DMS79 treated with DMSO at 0.1 percent for 48 hours (cell line): ENCODE measurements around the gene AMZ1.
A peak's percentile ranks its signal among the peaks of the same experiment; 100 is the strongest.
"Not testable (repeated sequence)": the region's sequence is repeated elsewhere in the genome, so short reads cannot be mapped to it uniquely, and the experiment has no call there.

ENCODE experiments used
- DNase-seq: peaks from one replicate; lab custom pipeline; 2025; lab: John Stamatoyannopoulos, UW

Gene AMZ1

GRCh38 chr7:2691932-2692439 is 4.0 kb downstream of the AMZ1 start:
- not testable (repeated sequence) for DNase-seq

DNA sequence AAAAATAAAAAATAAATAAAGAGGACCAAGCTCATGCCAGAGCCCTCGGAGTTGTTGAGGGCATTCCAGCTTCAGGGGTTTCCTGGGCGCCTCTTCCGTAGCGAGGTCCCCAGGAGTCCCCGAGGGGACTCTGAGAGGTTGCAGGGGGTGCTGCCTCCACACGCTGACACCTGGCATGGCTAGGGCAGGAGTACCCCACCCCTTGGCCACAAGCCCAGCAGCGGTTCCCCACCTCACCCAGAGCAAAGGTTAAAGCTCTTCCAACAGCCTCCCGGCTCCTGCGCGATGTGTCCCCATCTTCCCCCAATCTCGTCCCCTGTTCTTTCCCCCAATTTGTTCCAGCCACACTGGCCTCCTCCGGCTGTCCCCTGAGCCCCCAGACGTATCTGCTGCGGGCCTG is 4.5 kb downstream of the AMZ1 start:
- DNase-seq = no peak

- not testable (repeated sequence) for DNase-seq
These were observed 5.6 kb downstream of the AMZ1 start for GRCh38 chr7:2693420-2694121.

DNA sequence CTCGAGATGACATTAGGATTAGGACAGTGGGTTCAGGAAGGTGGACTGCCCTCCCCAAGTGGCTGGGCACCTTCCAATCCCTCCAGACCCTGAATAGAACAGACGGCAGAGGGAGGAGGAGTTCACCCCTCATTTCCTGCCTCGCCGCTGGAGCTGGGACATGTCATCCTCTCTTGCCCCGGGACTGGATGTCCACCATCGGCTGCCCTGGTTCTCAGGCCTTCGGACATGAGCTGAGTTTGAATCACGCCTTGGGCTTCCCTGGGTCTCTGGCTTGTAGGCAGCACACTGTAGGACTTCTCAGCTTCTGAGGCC is 6.1 kb downstream of the AMZ1 start:
- not testable (repeated sequence) for DNase-seq

DNA sequence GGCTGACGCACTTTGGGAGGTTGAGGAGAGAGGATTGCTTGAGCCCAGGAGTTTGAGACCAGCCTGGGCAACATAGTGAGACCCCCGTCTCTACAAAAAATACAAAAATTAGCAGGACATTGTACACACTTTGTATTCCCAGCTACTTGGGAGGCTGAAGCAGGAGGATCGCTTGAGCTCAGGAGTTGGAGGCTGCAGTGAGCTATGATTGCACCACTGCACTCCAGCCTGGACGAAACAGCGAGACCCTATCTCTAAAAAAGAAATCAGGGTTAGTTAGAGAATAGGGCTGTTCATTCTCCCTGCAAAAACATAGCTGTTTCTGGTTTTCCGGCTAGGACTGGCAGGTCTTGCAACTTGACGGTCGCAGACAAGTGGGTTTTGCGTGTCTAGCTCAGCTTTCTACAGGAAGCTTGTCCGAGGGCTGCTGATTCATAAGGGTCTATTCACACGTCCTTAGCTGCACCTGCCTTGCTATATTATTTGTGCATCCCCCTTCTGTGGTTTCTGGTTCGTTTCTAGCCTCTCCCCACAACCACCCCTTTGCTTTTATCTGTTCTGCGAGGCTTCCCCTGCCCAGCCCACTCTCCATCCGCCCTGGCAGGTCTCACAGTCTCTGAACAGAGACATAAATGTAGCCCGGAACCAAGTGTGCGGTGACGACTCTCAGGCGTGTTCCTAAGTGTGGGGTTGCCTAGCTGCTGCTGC is 10.7 kb downstream of the AMZ1 start:
- peak; percentile 74 for DNase-seq

GRCh38 chr7:2699289-2699620 is 11.3 kb downstream of the AMZ1 start:
- no peak for DNase-seq

DNA sequence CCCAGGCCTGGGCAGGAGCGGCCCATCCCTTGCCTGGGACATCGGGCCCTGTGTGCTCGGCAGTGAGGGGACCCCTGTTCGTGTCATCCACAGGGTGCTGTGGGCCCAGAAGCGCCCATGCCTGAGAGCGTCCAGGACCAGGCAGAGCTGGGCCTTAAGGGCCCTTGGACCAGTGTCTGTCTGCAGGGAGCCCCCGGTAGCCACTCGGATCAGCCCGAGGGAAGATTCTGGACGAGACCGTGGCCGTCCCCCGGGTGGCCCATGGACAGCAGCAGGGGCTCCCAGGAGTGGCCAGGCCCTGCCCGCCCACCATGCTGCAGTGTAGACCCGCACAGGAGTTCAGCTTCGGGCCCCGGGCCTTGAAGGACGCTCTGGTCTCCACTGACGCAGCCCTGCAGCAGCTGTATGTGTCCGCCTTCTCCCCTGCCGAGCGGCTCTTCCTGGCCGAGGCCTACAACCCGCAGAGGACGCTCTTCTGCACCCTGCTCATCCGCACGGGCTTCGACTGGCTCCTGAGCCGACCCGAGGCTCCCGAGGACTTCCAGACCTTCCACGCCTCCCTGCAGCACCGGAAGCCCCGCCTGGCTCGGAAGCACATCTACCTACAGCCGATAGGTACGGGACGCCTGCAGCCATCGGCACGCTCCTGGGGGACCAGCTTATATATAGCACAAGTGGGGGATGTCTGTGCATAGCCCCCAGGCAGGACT is 12.3 kb downstream of the AMZ1 start:
- no peak for DNase-seq

DNA sequence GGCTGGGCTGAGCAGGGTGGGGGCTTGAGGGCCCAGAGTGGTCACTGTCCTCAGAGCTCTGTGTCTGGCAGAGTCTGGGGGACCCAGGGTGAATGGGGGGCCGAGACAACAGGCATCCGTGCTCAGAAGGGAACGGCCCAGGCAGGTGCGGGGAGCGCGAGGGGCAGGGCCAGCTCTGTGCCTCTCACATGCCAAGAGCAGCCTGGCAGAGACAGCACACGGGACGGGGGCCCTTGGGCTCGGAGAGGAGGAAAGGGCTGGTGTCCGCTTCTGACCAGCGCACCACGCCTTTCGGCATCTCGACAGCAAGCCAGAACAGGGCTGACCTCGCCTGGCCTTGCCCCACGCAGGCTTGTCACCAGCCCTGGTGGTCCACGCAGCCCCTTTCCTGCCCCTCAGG is 13.4 kb downstream of the AMZ1 start:
- no peak for DNase-seq

DNA sequence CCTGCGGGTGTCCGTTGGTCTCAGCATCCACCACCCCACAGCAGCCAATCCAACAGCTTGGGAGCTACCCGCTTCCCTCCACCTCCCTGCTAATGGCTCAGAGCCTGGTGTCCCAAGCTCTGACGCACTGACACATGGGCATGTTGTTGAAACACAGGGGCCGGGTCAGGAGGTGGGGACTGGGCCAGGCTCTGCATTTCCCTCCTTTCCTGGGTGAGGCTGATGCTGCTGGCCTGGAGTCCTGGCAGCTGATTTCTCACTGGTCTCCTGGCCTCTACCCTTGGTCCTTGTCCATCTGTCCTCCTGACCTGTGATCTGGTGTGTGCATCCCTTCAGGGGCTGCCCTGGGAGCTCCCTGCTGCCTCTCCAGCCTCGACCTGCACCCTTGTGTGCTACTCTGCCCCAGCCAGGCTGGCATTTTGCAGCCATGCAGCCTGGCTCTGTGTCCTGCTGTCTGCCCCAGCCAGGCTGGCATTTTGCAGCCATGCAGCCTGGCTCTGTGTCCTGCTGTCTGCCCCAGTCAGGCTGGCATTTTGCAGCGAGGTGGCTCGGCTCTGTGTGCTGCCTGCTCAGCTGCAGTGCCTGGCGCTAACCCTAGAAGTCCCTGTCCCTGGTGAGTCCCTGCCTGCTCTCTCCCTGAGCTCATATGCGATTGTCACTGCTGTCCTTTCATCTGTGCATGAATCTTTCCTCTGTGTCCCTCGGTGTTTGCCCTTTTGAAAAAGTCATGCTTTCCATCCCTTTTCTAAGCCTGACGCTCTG is 14.0 kb downstream of the AMZ1 start:
- no peak for DNase-seq

DNA sequence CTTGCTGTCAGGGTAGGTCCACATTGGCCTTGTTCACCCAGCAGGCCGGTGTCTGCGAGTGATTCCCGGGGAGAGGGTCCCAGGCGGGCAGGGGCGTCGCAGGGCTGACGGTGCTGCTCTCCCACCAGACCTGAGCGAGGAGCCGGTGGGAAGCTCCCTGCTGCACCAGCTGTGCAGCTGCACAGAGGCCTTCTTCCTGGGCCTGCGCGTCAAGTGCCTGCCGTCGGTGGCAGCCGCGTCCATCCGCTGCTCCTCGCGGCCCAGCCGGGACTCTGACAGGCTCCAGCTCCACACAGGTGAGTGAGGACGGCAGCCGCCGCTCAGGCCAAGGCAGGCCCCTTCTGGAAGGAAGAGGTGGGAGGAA is 14.6 kb downstream of the AMZ1 start:
- no peak for DNase-seq

- DNase-seq = no peak
These were observed 17.5 kb downstream of the AMZ1 start for GRCh38 chr7:2705371-2706096.

GRCh38 chr7:2706685-2707126 is 18.7 kb downstream of the AMZ1 start:
- DNase-seq = no peak

GRCh38 chr7:2707481-2707880 is 19.5 kb downstream of the AMZ1 start:
- DNase-seq = no peak

DNA sequence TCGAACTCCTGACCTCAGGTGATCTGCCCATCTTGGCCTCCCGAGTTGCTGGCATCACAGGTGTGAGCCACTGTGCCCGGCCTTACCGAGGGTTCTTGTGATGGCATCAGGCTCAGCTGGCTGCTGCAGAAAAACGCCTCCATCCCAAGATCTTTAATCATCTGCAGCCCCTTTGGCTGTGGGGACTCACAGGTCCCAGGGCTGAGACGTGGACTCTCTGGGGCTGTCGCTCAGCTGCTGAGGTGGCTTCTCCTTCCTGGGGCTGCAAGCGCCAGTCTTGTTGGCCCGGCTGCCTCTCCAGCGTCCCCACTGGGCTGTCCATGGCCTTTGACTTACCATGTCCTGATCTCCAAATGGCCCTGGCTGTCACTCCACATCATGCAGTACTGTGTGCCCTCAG is 20.0 kb downstream of the AMZ1 start:
- no peak for DNase-seq

- no peak for DNase-seq
These were observed 20.7 kb downstream of the AMZ1 start for GRCh38 chr7:2708547-2709310.

DNA sequence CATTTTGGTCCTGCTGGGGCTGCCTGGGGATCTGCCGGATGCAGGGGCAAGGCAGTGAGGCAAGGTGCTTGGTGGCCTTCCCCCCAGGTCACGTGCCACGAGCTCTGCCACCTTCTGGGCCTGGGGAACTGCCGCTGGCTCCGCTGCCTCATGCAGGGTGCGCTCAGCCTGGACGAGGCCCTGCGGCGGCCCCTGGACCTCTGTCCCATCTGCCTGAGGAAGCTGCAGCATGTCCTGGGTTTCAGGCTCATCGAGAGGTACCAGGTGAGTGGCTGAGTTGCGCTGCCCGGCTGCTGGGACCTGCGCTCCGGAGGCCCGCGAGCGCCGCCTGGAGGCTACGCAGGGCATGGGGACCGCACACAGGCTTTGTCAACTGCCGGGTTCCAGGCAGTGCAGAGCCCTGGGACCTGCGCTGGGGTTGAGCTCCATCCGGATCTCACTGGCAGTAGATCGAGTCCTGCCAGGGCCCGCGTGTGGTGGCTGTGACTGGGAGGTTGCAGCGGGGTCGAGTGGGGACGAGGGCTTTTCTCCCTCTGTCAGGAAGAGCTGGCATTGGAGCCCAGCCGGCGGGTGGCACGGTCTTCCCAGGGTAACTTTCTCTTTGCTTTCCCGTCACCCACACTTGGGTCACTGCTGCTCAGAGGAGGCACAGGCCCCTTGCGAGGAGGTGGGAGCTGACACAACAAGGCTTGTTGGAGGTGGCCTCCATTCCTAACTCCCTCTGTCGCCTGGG is 21.7 kb downstream of the AMZ1 start:
- DNase-seq = no peak

DNA sequence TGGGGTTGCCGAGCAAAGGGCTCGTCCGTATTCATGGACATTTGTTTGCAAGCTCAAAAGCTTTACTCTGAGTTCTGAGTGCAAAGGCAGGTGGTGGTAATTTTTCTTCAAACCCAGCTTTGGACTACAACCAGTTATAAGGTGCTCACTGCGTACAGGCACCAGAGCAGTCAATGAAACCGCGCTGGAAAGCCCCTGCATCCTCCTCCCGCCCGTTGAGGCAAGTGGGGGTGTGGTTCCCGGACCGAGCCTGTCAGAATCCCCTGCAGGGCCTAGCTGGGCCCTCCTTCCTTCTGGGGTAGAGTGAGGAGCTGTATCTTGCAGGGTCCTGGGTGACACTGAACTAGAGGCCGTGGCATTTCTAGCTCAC is 22.3 kb downstream of the AMZ1 start:
- DNase-seq = no peak

DNA sequence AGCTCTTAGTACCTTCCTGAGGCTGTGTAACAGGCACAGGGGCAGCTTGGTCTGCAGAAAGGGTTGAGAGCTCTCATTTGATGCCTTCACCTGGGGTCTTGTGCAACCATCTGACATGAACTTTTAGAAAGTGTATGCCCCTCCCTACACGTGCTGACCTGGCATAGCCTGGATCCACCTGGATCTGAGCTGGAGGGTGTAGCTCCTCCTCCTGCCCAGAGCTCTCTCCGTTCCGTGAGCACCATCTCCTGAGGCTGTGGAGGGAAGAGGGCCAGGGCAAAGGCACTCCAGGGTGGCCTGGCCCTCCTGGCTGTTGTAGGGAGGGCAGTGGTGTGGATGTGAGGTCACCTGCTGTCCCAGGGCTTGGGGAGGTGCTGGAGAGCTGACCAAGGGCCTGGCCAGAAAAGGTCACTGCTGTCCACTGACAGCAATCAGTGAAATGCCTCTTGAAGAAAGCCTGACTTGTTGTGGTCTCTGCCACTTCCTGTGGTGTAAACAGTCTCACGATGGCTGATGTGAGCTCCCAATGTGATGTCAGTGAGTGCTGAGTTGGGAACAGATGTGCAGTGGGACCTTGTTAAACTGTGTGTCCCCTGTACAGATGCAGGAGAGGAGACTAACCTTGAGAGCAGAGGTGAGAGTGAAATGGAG is 23.0 kb downstream of the AMZ1 start:
- no peak for DNase-seq

DNA sequence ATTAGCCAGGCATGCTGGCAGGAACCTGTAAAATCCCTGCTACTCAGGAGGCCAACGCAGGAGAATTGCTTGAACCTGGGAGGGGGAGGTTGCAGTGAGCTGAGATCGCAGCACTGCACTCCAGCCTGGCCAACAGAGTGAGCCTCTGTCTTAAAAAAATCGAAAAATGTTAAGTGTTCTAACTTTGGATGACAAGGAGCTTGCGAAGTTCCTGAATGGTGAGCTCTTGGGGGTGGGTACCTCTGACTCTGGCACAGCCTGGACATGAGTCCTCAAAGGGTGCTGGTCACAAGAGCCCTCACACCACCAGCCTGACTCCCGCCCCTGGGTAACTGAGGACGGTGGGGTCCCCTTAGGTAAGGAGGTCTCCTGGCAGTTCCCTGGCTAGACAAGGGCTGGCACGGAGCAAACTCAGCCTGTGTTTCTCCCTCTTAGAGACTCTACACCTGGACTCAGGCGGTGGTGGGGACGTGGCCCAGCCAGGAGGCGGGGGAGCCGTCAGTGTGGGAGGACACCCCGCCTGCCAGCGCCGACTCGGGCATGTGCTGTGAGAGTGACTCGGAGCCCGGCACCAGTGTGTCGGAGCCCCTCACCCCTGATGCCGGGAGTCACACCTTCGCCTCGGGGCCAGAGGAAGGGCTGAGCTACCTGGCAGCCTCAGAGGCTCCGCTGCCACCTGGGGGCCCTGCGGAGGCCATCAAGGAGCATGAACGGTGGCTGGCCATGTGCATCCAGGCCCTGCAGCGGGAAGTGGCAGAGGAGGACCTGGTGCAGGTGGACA is 24.1 kb downstream of the AMZ1 start:
- no peak for DNase-seq
